Mesenchymal stem cell (in vitro differentiated cells and primary cell): ENCODE results near the gene RAB11FIP4.

Experiments used
- DNase-seq: peaks from one replicate; pipeline ENCODE4 v3.0.0-alpha.2; 2013
- H2AFZ ChIP-seq: one replicate; pipeline ENCODE4 v1.6.1; 2013; ENCODE audit warnings: low read depth, mild to moderate bottlenecking, control low read depth, inconsistent platforms, low read length, moderate library complexity
- H2AK5ac ChIP-seq: 2 replicates; pipeline ENCODE4 v1.6.1; 2013; ENCODE audit warnings: low read length, moderate library complexity, mild to moderate bottlenecking, inconsistent platforms; ENCODE audit not compliant: severe bottlenecking
- H2BK120ac ChIP-seq: one replicate; pipeline ENCODE4 v1.6.1; 2013; ENCODE audit warnings: low read depth, mild to moderate bottlenecking, inconsistent platforms, low read length, moderate library complexity
- H2BK12ac ChIP-seq, 2 experiments: one replicate each; pipeline ENCODE4 v1.6.1; 2013; ENCODE audit warnings: inconsistent platforms in 2 of 2, low read length in 2 of 2, mild to moderate bottlenecking in 2 of 2, moderate library complexity in 2 of 2, control low read depth in 1 of 2
- H2BK15ac ChIP-seq: one replicate; pipeline ENCODE4 v1.6.1; 2013; ENCODE audit warnings: mild to moderate bottlenecking, low read depth, inconsistent platforms; ENCODE audit not compliant: poor library complexity, severe bottlenecking
- H2BK5ac ChIP-seq: 2 replicates; pipeline ENCODE4 v1.6.1; 2013; ENCODE audit warnings: low read depth, mild to moderate bottlenecking, low read length, control low read depth, inconsistent platforms; ENCODE audit not compliant: poor library complexity, severe bottlenecking
- H3K14ac ChIP-seq, 2 experiments: one replicate each; pipeline ENCODE4 v1.6.1; 2013; ENCODE audit warnings: inconsistent platforms in 2 of 2, low read length in 2 of 2, control low read depth in 1 of 2, mild to moderate bottlenecking in 1 of 2, moderate library complexity in 1 of 2
- H3K18ac ChIP-seq, 2 experiments: one replicate each; pipeline ENCODE4 v1.6.1; 2013; ENCODE audit warnings: inconsistent platforms in 2 of 2, low read length in 2 of 2, control low read depth in 1 of 2, low read depth in 1 of 2, mild to moderate bottlenecking in 1 of 2
- H3K23ac ChIP-seq, 2 experiments: one replicate each; pipeline ENCODE4 v1.6.1; 2013; ENCODE audit warnings: inconsistent platforms in 2 of 2, low read length in 2 of 2, mild to moderate bottlenecking in 2 of 2, moderate library complexity in 2 of 2, control low read depth in 1 of 2
- H3K27ac ChIP-seq: 2 replicates; pipeline ENCODE4 v1.5.1; 2013; ENCODE audit warnings: mild to moderate bottlenecking, moderate library complexity, low read length, control low read depth, inconsistent platforms; ENCODE audit not compliant: poor library complexity, severe bottlenecking
- H3K27me3 ChIP-seq, 2 experiments: 2 replicates each; pipeline versions ENCODE4 v1.6.1 to v1.7.0; 2013; ENCODE audit warnings: low read length in 2 of 2, mild to moderate bottlenecking in 2 of 2, moderate library complexity in 2 of 2, control low read depth in 1 of 2, inconsistent platforms in 1 of 2; ENCODE audit not compliant: control insufficient read depth in 1 of 2, insufficient read depth in 1 of 2
- H3K36me3 ChIP-seq, 2 experiments: 2 replicates each; pipeline versions ENCODE4 v1.6.1 to v1.7.0; 2013; ENCODE audit warnings: low read length in 2 of 2, control low read depth in 1 of 2, inconsistent platforms in 1 of 2, low read depth in 1 of 2, mild to moderate bottlenecking in 1 of 2; ENCODE audit not compliant: insufficient read depth in 2 of 2, control insufficient read depth in 1 of 2
- H3K4ac ChIP-seq, 2 experiments: one replicate each; pipeline ENCODE4 v1.6.1; 2013; ENCODE audit warnings: inconsistent platforms in 2 of 2, low read length in 2 of 2, mild to moderate bottlenecking in 2 of 2, moderate library complexity in 2 of 2, control low read depth in 1 of 2, low read depth in 1 of 2
- H3K4me1 ChIP-seq: 2 replicates; pipeline ENCODE4 v1.6.1; 2013; ENCODE audit warnings: low read depth, low read length, control low read depth; ENCODE audit not compliant: control insufficient read depth, insufficient read depth
- H3K4me2 ChIP-seq: 2 replicates; pipeline ENCODE4 v1.6.1; 2013; ENCODE audit warnings: low read length, mild to moderate bottlenecking, inconsistent platforms; ENCODE audit not compliant: poor library complexity, severe bottlenecking
- H3K4me3 ChIP-seq, 2 experiments: 2 replicates each; pipeline versions ENCODE4 v1.5.1 to v1.7.0; 2013; ENCODE audit warnings: low read length in 2 of 2, mild to moderate bottlenecking in 2 of 2, control low read depth in 1 of 2, low read depth in 1 of 2; ENCODE audit not compliant: insufficient read depth in 1 of 2
- H3K79me1 ChIP-seq: replicated peaks from 2 replicates; pipeline ENCODE4 v1.6.1; 2013; ENCODE audit warnings: mild to moderate bottlenecking, control low read depth, low read length, inconsistent platforms; ENCODE audit not compliant: poor library complexity, severe bottlenecking
- H3K9ac ChIP-seq: 2 replicates; pipeline ENCODE4 v1.7.0; 2013; ENCODE audit warnings: mild to moderate bottlenecking, low read length, moderate library complexity
- H3K9me3 ChIP-seq: 2 replicates; pipeline ENCODE4 v1.7.0; 2013; ENCODE audit warnings: mild to moderate bottlenecking, low read length; ENCODE audit not compliant: control insufficient read depth
- H4K8ac ChIP-seq: one replicate; pipeline ENCODE4 v1.6.1; 2013; ENCODE audit warnings: inconsistent platforms, mild to moderate bottlenecking, low read length, moderate library complexity
- H4K91ac ChIP-seq: one replicate; pipeline ENCODE4 v1.6.1; 2013; ENCODE audit warnings: mild to moderate bottlenecking, low read length, inconsistent platforms
- WGBS: methylation state at CpG from one replicate; pipeline ENCODE4 v1.1.7; 2013; ENCODE audit warnings: mixed read lengths; 5-methylcytosine and 5-hydroxymethylcytosine counted together

Gene RAB11FIP4

DNA sequence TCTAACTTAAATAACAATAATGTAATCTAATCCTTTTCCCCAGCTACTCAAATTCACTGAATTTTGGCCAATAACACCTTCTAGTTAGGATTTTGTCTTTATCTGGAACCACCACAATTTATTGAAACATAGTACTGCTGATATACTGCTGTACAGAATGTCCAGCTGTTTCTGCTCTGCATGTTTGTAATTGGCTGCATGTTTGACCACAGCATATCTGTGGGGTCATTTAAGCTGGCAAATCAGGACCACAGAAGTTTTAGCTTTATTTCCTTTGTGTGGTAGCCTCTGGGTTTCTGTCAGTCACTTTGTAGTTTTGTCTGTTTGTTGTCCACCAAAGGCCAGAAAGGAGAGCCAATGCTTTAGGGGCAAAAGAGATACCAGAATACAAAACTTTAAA is 22.2 kb upstream of the RAB11FIP4 start:
- H3K4me3 ChIP-seq: no peak overlapping the region
- H3K79me1 ChIP-seq: peaks cover 8% of the 10 kb centered on the region
- H2BK15ac ChIP-seq: no peak overlapping the region
- no peak overlapping the region for H4K91ac ChIP-seq
- H3K9me3 ChIP-seq: no peaks in the 10 kb centered on the region
- no peak overlapping the region for H2AK5ac ChIP-seq
- H4K8ac ChIP-seq: no peak overlapping the region
- peaks cover 10 to 29% of the 10 kb centered on the region in 2 experiments for H3K36me3 ChIP-seq
- peak; percentile 36 for DNase-seq
- no peak overlapping the region for H3K4me2 ChIP-seq
- H2BK120ac ChIP-seq: no peak overlapping the region
- no peak overlapping the region for H2AFZ ChIP-seq
- H2BK12ac ChIP-seq: no peak overlapping the region
- H3K27ac ChIP-seq: no peak overlapping the region
- H3K4me1 ChIP-seq: no peaks in the 10 kb centered on the region
- no peak overlapping the region for H3K23ac ChIP-seq
- no peak overlapping the region for H3K14ac ChIP-seq
- H3K18ac ChIP-seq: no peak overlapping the region
- no peak overlapping the region for H2BK5ac ChIP-seq
- H3K27me3 ChIP-seq: no peaks in the 10 kb centered on the region
- H3K4ac ChIP-seq: no peak overlapping the region
- peak overlapping the region; percentile 21 for H3K9ac ChIP-seq

DNA sequence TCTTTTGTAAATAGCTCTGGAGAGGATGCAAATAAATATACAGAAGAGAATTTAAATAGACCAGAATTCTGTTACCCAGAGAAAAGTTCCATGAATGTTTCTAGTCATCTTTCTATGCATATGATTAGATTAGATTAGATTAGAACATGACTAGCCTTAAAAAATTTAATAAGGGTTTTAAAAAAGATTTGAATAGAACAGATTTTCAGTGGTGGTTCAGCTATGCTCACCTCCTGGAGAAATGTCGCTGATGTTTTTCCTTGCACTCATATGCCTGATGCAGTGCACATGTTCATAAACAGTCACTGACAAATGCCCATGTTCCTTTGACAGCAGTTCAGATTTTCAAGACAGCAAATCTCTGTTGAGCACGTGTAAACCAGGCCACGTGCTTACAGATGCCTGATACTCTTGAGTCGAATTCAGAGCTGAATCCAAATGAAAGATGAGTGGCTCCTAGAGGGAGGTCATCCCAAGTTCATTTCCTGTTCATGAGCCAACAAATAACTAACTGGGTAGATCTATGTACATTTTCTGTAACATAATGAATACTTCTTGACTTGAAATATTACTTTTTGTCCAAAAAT is 19.9 kb upstream of the RAB11FIP4 start:
- no peak overlapping the region for H3K4me2 ChIP-seq
- no peak overlapping the region for H4K8ac ChIP-seq
- no peak overlapping the region for H2AK5ac ChIP-seq
- no peaks in the 10 kb centered on the region for H3K4me1 ChIP-seq
- no peak overlapping the region for H2BK120ac ChIP-seq
- H3K36me3 ChIP-seq: peaks cover 11 to 39% of the 10 kb centered on the region in 2 experiments
- H3K4ac ChIP-seq: no peak overlapping the region
- H3K4me3 ChIP-seq: no peak overlapping the region
- no peak overlapping the region for H2BK15ac ChIP-seq
- no peak overlapping the region for H3K14ac ChIP-seq
- no peak overlapping the region for H2AFZ ChIP-seq
- 45% methylated on average over 3 of the region's 4 CpGs for WGBS
- H3K27me3 ChIP-seq: no peaks in the 10 kb centered on the region
- H2BK5ac ChIP-seq: no peak overlapping the region
- no peak overlapping the region for H3K9ac ChIP-seq
- DNase-seq: peak; percentile 39
- no peaks in the 10 kb centered on the region for H3K9me3 ChIP-seq
- no peak overlapping the region for H3K18ac ChIP-seq
- no peak overlapping the region for H3K27ac ChIP-seq
- H3K23ac ChIP-seq: no peak overlapping the region
- H2BK12ac ChIP-seq: no peak overlapping the region
- peaks cover 9% of the 10 kb centered on the region for H3K79me1 ChIP-seq
- H4K91ac ChIP-seq: no peak overlapping the region

GRCh38 chr17:31373150-31374093 is 18.1 kb upstream of the RAB11FIP4 start:
- DNase-seq: peak; percentile 70
- no peak overlapping the region for H3K23ac ChIP-seq
- WGBS: 99% methylated on average over 9 of the region's 10 CpGs
- peak overlapping the region; percentile 45 for H3K9ac ChIP-seq
- H2BK15ac ChIP-seq: no peak overlapping the region
- H3K4ac ChIP-seq: no peak overlapping the region
- peaks cover 13 to 47% of the 10 kb centered on the region in 2 experiments for H3K36me3 ChIP-seq
- H3K27me3 ChIP-seq: no peaks in the 10 kb centered on the region
- H3K4me1 ChIP-seq: no peaks in the 10 kb centered on the region
- no peak overlapping the region for H2BK120ac ChIP-seq
- H2AK5ac ChIP-seq: no peak overlapping the region
- no peak overlapping the region for H3K14ac ChIP-seq
- no peak overlapping the region for H2AFZ ChIP-seq
- H2BK5ac ChIP-seq: no peak overlapping the region
- no peak overlapping the region for H2BK12ac ChIP-seq
- H4K8ac ChIP-seq: no peak overlapping the region
- H3K27ac ChIP-seq: no peak overlapping the region
- H4K91ac ChIP-seq: no peak overlapping the region
- H3K9me3 ChIP-seq: no peaks in the 10 kb centered on the region
- no peak overlapping the region for H3K4me2 ChIP-seq
- H3K18ac ChIP-seq: no peak overlapping the region
- H3K79me1 ChIP-seq: peaks cover 14% of the 10 kb centered on the region
- H3K4me3 ChIP-seq: no peak overlapping the region

- no peak overlapping the region for H4K8ac ChIP-seq
- no peak overlapping the region for H2BK12ac ChIP-seq
- no peak overlapping the region for H4K91ac ChIP-seq
- H3K27me3 ChIP-seq: no peaks in the 10 kb centered on the region
- no peak overlapping the region for H2BK15ac ChIP-seq
- H3K4me2 ChIP-seq: no peak overlapping the region
- no peak overlapping the region for H3K27ac ChIP-seq
- H3K9ac ChIP-seq: peak overlapping the region; percentile 16
- H3K9me3 ChIP-seq: no peaks in the 10 kb centered on the region
- no peak overlapping the region for H3K4ac ChIP-seq
- no peak overlapping the region for H2AFZ ChIP-seq
- H3K79me1 ChIP-seq: peaks cover 15% of the 10 kb centered on the region
- no peak overlapping the region for H3K18ac ChIP-seq
- H3K4me3 ChIP-seq: no peak overlapping the region
- no peak for DNase-seq
- 97% methylated on average over 6 of the region's 6 CpGs for WGBS
- H3K14ac ChIP-seq: no peak overlapping the region
- H2AK5ac ChIP-seq: no peak overlapping the region
- no peak overlapping the region for H2BK5ac ChIP-seq
- H3K36me3 ChIP-seq: peaks cover 16 to 53% of the 10 kb centered on the region in 2 experiments
- no peaks in the 10 kb centered on the region for H3K4me1 ChIP-seq
- H3K23ac ChIP-seq: no peak overlapping the region
- no peak overlapping the region for H2BK120ac ChIP-seq
These were observed 17.4 kb upstream of the RAB11FIP4 start for GRCh38 chr17:31374094-31374447.
